ENCODE measurements around the gene CDKAL1.

DNA sequence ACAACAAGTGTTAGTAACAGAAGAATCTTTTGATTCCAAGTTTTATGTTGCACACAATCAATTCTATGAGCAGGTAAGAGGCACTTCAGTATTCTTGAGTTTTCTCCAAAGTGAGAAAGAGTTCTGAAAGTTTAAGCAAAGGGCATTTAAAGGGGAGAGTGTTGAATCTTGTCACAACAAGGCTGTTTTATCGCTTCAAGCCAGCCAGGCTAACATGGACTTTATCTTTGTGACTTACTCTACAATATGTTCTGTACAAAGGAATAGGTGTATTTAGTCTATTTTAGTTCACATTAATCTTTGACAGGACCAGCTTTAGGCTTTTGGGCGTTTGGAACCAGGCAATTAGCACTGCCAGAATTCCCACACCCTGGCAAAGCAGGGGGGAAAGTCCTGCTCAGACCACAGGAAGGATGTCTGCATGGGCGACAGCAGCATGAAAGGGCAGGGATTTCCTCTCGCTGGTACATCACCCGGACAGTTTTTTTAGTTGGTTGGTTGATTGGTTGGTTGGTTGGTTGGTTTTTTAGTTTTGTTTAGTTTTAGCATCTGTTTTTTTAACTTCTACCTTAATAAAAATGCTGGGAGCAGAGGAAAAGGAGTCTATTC lies 663.9 kb downstream of the CDKAL1 start:
- TF ChIP-seq POLR2A (IDR thresholded peaks at IDR 0.05; ENCODE audit: low read depth, low read length), result no peak
- TF ChIP-seq PAX5 (IDR thresholded peaks at IDR 0.05; ENCODE audit: insufficient read depth, low read length, severe bottlenecking), result no peak
- TF ChIP-seq TAF1 (IDR thresholded peaks at IDR 0.05; ENCODE audit: low read depth, low read length), result no peak
- no peak for TF ChIP-seq POLR2AphosphoS5 (IDR thresholded peaks at IDR 0.05; ENCODE audit: low read depth, low read length)
